GM23338 (cell line): ENCODE data around the gene AP4M1. TPM values are rescaled to one million over a fixed set of nuclear protein-coding genes. Genes with fewer than 3 reads are reported as not detected.

ENCODE experiments used
- ATAC-seq: fragments of 200-7000 bp; cut with Tn5 transposase; 3 replicates; pipeline ENCODE4 v1.9.1; 2020
- DNase-seq: peaks from one replicate; pipeline ENCODE4 v3.0.0-alpha.2; 2015; ENCODE audit warnings: low spot score
- H2AFZ ChIP-seq: fragments of 200-600 bp; sonication (generic); 2 replicates; pipeline ENCODE4 v1.8.0; 2016; ENCODE audit warnings: antibody characterized with exemption, mild to moderate bottlenecking, moderate library complexity
- H3F3A ChIP-seq: fragments of 200-600 bp; sonication (generic); replicated peaks from 2 replicates; pipeline ENCODE4 v1.8.0; 2017; ENCODE audit warnings: antibody characterized with exemption, mixed run types, low read depth
- H3K27ac ChIP-seq: fragments of 200-600 bp; sonication (generic); 2 replicates; pipeline ENCODE4 v1.6.1; 2016; ENCODE audit warnings: low read depth
- H3K27me3 ChIP-seq: fragments of 200-600 bp; sonication (generic); 2 replicates; pipeline ENCODE4 v1.8.0; 2016; ENCODE audit warnings: mild to moderate bottlenecking, mixed run types, moderate library complexity; ENCODE audit not compliant: insufficient read depth
- H3K36me3 ChIP-seq: fragments of 200-600 bp; sonication (generic); 2 replicates; pipeline ENCODE4 v1.8.0; 2016; ENCODE audit warnings: mild to moderate bottlenecking; ENCODE audit not compliant: insufficient read depth
- H3K4me1 ChIP-seq: fragments of 200-600 bp; sonication (generic); 2 replicates; pipeline ENCODE4 v1.8.0; 2016; ENCODE audit warnings: mild to moderate bottlenecking, moderate library complexity; ENCODE audit not compliant: insufficient read depth
- H3K4me2 ChIP-seq: fragments of 200-600 bp; sonication (generic); 2 replicates; pipeline ENCODE4 v1.7.1; 2017; ENCODE audit warnings: mixed run types
- H3K4me3 ChIP-seq: fragments of 200-600 bp; sonication (generic); 2 replicates; pipeline ENCODE4 v1.6.1; 2016; ENCODE audit warnings: mixed run types
- H3K79me2 ChIP-seq: fragments of 200-600 bp; sonication (generic); replicated peaks from 2 replicates; pipeline ENCODE4 v1.8.0; 2017; ENCODE audit warnings: mild to moderate bottlenecking; ENCODE audit not compliant: insufficient read depth
- H3K9me2 ChIP-seq: fragments of 200-600 bp; sonication (generic); 2 replicates; pipeline ENCODE4 v1.8.0; 2017; ENCODE audit not compliant: insufficient read depth
- H4K20me1 ChIP-seq: fragments of 200-600 bp; sonication (generic); replicated peaks from 2 replicates; pipeline ENCODE4 v1.8.0; 2017; ENCODE audit warnings: mild to moderate bottlenecking; ENCODE audit not compliant: insufficient read depth
- H3K27ac Mint-ChIP-seq: 2 replicates; pipeline ENCODE4 v1.8.0; 2020; ENCODE audit warnings: inconsistent platforms, mild to moderate bottlenecking, moderate library complexity, mixed read lengths
- H3K27me3 Mint-ChIP-seq: 3 replicates; pipeline ENCODE4 v1.8.0; 2022; ENCODE audit warnings: low read depth, mild to moderate bottlenecking, moderate library complexity, mixed read lengths, inconsistent platforms; ENCODE audit not compliant: insufficient read depth, poor library complexity
- H3K36me3 Mint-ChIP-seq: 3 replicates; pipeline ENCODE4 v1.8.0; 2021; ENCODE audit warnings: low read depth, mild to moderate bottlenecking, inconsistent platforms, moderate library complexity, mixed read lengths
- H3K4me1 Mint-ChIP-seq: 3 replicates; pipeline ENCODE4 v1.8.0; 2020; ENCODE audit warnings: mild to moderate bottlenecking, inconsistent platforms, mixed read lengths
- H3K4me3 Mint-ChIP-seq: 3 replicates; pipeline ENCODE4 v1.8.0; 2021; ENCODE audit warnings: moderate library complexity, mild to moderate bottlenecking, inconsistent platforms, mixed read lengths
- H3K9me3 Mint-ChIP-seq: 3 replicates; pipeline ENCODE4 v1.8.0; 2020; ENCODE audit warnings: moderate library complexity, mild to moderate bottlenecking, inconsistent platforms, mixed read lengths
- POLR2AphosphoS5 ChIP-seq: IDR thresholded peaks from 2 replicates; pipeline ENCODE4 v1.6.1; 2016; ENCODE audit warnings: antibody characterized with exemption, low read depth
- STAT1 ChIP-seq: IDR thresholded peaks from one replicate; pipeline ENCODE4 v1.6.1; 2016; ENCODE audit warnings: antibody characterized with exemption; ENCODE audit not compliant: unreplicated experiment
- polyA plus RNA-seq: library from polyadenylated mRNA; unstranded; fragments of >200 nt; fragmentation: Nextera tagmentation; extraction: Ambion mirVana; gene quantifications from 2 replicates; pipeline ENCODE4 v1.2.1, GENCODE V29; 2016
- total RNA-seq: library from RNA; depleted of rRNA; stranded (reverse); fragments of >200 nt; shearing (Covaris generic); gene quantifications from 2 replicates; pipeline ENCODE4 v1.2.3, GENCODE V29; 2014
- TF ChIP-seq, protein P1 (sequence below): IDR thresholded peaks from 2 replicates; pipeline ENCODE4 v1.6.1; 2016; ENCODE audit warnings: antibody characterized with exemption
- TF ChIP-seq, protein P2 (sequence below), 2 experiments: fragments of 200-600 bp in 1 of 2; sonication (generic) in 1 of 2; conservative IDR thresholded peaks; 2 replicates each; pipeline versions ENCODE4 v1.5.1 to v1.6.1; 2016 to 2017; ENCODE audit warnings: antibody characterized with exemption in 2 of 2, low read depth in 2 of 2, mild to moderate bottlenecking in 2 of 2, moderate library complexity in 1 of 2

Gene AP4M1
- total and polyA plus RNA-seq, 2 experiments from 2014 or later: 9.5 to 13.3 TPM

DNA sequence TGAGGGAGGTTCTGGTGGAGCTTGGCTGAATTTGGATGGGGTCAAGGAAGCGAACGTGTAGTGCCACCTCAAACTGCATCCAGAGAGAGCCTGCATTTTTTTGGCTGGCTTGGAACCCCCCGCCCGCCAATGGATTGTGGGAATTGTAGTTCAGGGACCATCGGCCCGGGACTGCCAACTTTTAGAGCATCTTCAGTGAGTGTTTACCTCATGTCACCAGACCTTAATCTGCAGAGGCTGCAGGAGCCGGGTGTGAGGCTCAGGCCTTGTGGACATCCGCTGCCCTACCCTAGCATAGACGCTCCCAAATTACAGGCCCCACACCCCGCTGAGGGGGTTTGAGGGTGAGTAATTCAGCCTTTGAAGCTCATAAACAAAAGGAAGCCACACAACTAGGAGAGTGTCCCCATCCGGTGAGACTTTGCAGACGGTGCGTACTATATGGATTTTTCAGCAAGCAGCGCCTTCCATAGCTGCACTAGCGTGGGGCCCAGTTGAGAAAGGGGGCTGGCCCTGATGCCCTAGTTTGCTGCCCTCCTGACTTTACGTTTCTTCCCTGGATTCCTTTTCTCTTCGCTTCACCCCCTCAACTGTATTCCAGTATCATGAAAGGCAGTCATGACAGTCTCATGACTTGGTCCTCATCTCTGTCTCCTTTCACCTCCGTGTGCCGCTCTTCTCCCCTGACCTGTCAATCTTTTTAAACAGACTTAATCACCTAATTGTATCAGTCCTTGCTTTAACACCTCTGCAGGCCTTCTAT is 18.7 kb downstream of the AP4M1 start:
- Mint-ChIP-seq H3K4me3 (peak overlapping the region; percentile 94), H3K4me1 (peaks cover 8% of the 10 kb centered on the region; the same call in 2 of the 3 replicates), H3K27me3 (peaks cover 14% of the 10 kb centered on the region), H3K27ac (peak overlapping the region; percentile 99), H3K36me3 (peaks cover 23% of the 10 kb centered on the region; the same call in 2 of the 3 replicates), H3K9me3 (no peaks in the 10 kb centered on the region; the same call in 2 of the 3 replicates)
- Histone ChIP-seq H3K27ac (peak overlapping the region; percentile 37; the same call in 1 of the 2 replicates), H4K20me1 (no peaks in the 10 kb centered on the region; the same call in 1 of the 2 replicates), H3F3A (peaks cover 20% of the 10 kb centered on the region), H3K4me1 (peaks cover 8% of the 10 kb centered on the region), H3K27me3 (no peaks in the 10 kb centered on the region), H3K36me3 (no peaks in the 10 kb centered on the region), H3K79me2 (peaks cover 7% of the 10 kb centered on the region), H3K4me3 (peak overlapping the region; percentile 88), H3K4me2 (peak overlapping the region; percentile 83), H3K9me2 (no peaks in the 10 kb centered on the region), H2AFZ (peak overlapping the region; percentile 91)
- ATAC-seq (peak; percentile 71), DNase-seq (peak; percentile 81)
- TF ChIP-seq, protein P1, sequence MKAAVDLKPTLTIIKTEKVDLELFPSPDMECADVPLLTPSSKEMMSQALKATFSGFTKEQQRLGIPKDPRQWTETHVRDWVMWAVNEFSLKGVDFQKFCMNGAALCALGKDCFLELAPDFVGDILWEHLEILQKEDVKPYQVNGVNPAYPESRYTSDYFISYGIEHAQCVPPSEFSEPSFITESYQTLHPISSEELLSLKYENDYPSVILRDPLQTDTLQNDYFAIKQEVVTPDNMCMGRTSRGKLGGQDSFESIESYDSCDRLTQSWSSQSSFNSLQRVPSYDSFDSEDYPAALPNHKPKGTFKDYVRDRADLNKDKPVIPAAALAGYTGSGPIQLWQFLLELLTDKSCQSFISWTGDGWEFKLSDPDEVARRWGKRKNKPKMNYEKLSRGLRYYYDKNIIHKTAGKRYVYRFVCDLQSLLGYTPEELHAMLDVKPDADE: peak; percentile 53; the same call in 1 of the 2 replicates
- no peak for TF ChIP-seq POLR2AphosphoS5

DNA sequence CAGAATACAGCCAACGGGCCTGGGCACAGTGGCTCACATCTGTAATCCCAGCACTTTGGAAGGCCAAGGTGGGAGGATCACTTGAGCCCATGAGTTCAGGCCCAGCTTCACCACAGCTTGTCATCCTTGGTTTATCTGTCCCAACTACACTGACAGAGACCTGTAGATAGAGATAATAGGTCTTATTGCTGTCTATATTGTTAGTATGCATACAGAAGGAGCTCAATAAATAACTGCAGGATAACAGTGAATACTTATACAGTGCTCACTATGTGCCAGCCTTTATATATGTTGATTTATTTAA is 19.2 kb downstream of the AP4M1 start:
- Histone ChIP-seq H3K36me3 (no peaks in the 10 kb centered on the region), H3K4me3 (peak overlapping the region; percentile 88), H3K79me2 (peaks cover 7% of the 10 kb centered on the region), H3K27me3 (no peaks in the 10 kb centered on the region), H3K9me2 (no peaks in the 10 kb centered on the region), H2AFZ (no peak overlapping the region), H3K27ac (0 out of 2 replicates have a peak overlapping the region, but pooled peaks have one; percentile 37), H3K4me2 (peak overlapping the region; percentile 83), H3K4me1 (peaks cover 8% of the 10 kb centered on the region), H4K20me1 (no peaks in the 10 kb centered on the region; the same call in 1 of the 2 replicates), H3F3A (peaks cover 24% of the 10 kb centered on the region)
- Mint-ChIP-seq H3K36me3 (peaks cover 23% of the 10 kb centered on the region; the same call in 2 of the 3 replicates), H3K27me3 (peaks cover 14% of the 10 kb centered on the region), H3K4me3 (peak overlapping the region; percentile 94), H3K9me3 (no peaks in the 10 kb centered on the region; the same call in 2 of the 3 replicates), H3K27ac (peak overlapping the region; percentile 18; the same call in 1 of the 2 replicates), H3K4me1 (peaks cover 8% of the 10 kb centered on the region; the same call in 2 of the 3 replicates)
- DNase-seq: no peak
- no peak for ATAC-seq
- TF ChIP-seq, protein P1: no peak
- TF ChIP-seq STAT1: no peak
- TF ChIP-seq, protein P2, sequence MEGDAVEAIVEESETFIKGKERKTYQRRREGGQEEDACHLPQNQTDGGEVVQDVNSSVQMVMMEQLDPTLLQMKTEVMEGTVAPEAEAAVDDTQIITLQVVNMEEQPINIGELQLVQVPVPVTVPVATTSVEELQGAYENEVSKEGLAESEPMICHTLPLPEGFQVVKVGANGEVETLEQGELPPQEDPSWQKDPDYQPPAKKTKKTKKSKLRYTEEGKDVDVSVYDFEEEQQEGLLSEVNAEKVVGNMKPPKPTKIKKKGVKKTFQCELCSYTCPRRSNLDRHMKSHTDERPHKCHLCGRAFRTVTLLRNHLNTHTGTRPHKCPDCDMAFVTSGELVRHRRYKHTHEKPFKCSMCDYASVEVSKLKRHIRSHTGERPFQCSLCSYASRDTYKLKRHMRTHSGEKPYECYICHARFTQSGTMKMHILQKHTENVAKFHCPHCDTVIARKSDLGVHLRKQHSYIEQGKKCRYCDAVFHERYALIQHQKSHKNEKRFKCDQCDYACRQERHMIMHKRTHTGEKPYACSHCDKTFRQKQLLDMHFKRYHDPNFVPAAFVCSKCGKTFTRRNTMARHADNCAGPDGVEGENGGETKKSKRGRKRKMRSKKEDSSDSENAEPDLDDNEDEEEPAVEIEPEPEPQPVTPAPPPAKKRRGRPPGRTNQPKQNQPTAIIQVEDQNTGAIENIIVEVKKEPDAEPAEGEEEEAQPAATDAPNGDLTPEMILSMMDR (conservative IDR thresholded peaks at IDR 0.05; ENCODE audit: low read depth in 2 of 2): no peak
